Measurements from ENCODE around the gene ARL6. TPM values are rescaled to one million over a fixed set of nuclear protein-coding genes. Genes with fewer than 3 reads are reported as not detected.

ARL6 gene
- total and polyA plus RNA-seq, 9 donors = 2.6 to 11.9 (median 7.0) TPM

DNA sequence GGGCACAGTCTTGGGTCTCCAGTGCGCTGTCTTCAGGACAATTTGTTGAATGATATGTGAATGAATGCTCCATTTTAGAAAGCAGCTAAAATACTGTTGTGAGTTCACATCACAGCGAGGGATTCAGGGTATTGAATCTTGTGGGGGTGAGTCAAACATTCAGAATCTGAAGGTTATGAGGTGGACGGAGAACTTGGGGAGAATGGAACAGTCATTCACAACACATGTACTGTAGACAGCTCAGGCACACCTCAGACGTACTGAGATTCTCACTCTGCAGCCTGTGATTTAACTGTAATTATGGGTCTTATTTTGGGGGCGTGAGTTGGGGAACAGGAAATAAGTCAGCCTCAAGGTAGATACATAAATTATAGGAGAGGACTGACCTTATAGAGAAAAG is 71.2 kb downstream of the ARL6 start:
- 92 to 98% (median 95%) methylated on average over 5 of the region's 5 CpGs for WGBS, 3 donors
- no peak for TF ChIP-seq EP300 (IDR thresholded peaks at IDR 0.05)
- TF ChIP-seq CTCF (IDR thresholded peaks at IDR 0.05) = no peak
- TF ChIP-seq POLR2A (IDR thresholded peaks at IDR 0.05) = no peak
- intact Hi-C loops (cut with DNase I) = no loop called here
- Histone ChIP-seq H3K4me3 (no peak overlapping the region), H3K27ac (no peak overlapping the region), H3K9me3 (no peaks in the 10 kb centered on the region), H3K36me3 (no peaks in the 10 kb centered on the region), H3K27me3 (no peaks in the 10 kb centered on the region), H3K4me1 (ENCODE audit: insufficient read depth) (peaks cover 1% of the 10 kb centered on the region)
- no peak for DNase-seq

DNA sequence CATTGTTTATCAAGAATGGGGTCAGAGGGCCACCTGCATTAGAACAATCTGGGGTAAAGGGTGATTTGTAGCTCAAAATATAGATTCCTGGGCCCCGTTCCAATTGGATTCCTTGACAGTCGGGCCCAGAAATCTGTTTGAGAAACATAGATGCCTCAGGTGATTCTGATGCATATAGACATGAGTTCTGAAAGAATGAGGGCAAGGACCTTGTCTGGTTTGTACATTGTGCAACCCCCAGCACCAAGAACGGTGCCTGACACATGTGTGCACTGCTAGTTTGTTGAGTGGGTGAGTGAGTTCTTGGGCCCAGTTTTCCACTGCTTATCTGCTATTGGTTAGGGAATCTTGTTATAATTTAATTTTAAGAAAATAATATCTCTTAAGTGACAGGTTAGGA is 73.8 kb downstream of the ARL6 start:
- no peak for DNase-seq
- Histone ChIP-seq H3K36me3 (no peaks in the 10 kb centered on the region), H3K27me3 (no peaks in the 10 kb centered on the region), H3K9me3 (no peaks in the 10 kb centered on the region), H3K27ac (no peak overlapping the region), H3K4me1 (ENCODE audit: insufficient read depth) (peaks cover 1% of the 10 kb centered on the region), H3K4me3 (no peak overlapping the region)
- TF ChIP-seq EP300 (IDR thresholded peaks at IDR 0.05) (no peak), POLR2A (IDR thresholded peaks at IDR 0.05) (no peak), CTCF (IDR thresholded peaks at IDR 0.05) (no peak)
- whole genome bisulfite sequencing, 3 donors = 65 to 68% (median 68%) methylated on average over 3 of the region's 3 CpGs
- intact Hi-C loops (cut with DNase I) = no loop called here

GRCh38 chr3:97839944-97840343 is 75.4 kb downstream of the ARL6 start:
- H3K36me3 ChIP-seq = no peaks in the 10 kb centered on the region
- H3K27ac ChIP-seq = no peak overlapping the region
- intact Hi-C loops (cut with DNase I) = no loop called here
- H3K4me3 ChIP-seq = no peak overlapping the region
- H3K27me3 ChIP-seq = no peaks in the 10 kb centered on the region
- no peak for TF ChIP-seq CTCF (IDR thresholded peaks at IDR 0.05)
- TF ChIP-seq POLR2A (IDR thresholded peaks at IDR 0.05) = no peak
- no peak for TF ChIP-seq EP300 (IDR thresholded peaks at IDR 0.05)
- peaks cover 3% of the 10 kb centered on the region for H3K4me1 ChIP-seq (ENCODE audit: insufficient read depth)
- no peak for DNase-seq
- no peaks in the 10 kb centered on the region for H3K9me3 ChIP-seq
- 70 to 79% (median 76%) methylated on average over 2 of the region's 2 CpGs for WGBS, 3 donors

DNA sequence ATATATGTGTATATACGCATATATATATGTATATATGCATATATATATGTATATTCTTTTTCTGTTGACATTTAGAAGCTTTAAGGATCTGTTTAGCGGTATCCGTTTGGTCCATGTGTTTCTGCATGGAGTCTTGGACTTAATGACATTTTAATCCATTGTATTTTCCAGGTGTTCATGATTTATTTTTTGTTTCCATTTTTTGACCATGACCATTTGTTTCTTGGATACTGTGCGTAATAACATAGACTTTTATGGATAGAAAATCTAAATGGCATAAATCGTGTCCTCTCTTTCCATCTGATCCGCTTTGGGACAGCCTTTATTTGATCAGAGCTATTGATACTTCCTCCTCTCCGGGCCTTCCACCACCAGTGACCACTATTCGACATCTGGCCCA is 76.7 kb downstream of the ARL6 start:
- no peak for TF ChIP-seq POLR2A (IDR thresholded peaks at IDR 0.05)
- no peak for TF ChIP-seq EP300 (IDR thresholded peaks at IDR 0.05)
- no peak for TF ChIP-seq CTCF (IDR thresholded peaks at IDR 0.05)
- Histone ChIP-seq H3K4me3 (no peak overlapping the region), H3K4me1 (ENCODE audit: insufficient read depth) (peaks cover 3% of the 10 kb centered on the region), H3K36me3 (no peaks in the 10 kb centered on the region), H3K9me3 (no peaks in the 10 kb centered on the region), H3K27ac (no peak overlapping the region), H3K27me3 (no peaks in the 10 kb centered on the region)
- intact Hi-C loops (cut with DNase I) = no loop called here
- 93 to 96% (median 94%) methylated on average over 8 of the region's 8 CpGs for WGBS, 3 donors
- DNase-seq = no peak

DNA sequence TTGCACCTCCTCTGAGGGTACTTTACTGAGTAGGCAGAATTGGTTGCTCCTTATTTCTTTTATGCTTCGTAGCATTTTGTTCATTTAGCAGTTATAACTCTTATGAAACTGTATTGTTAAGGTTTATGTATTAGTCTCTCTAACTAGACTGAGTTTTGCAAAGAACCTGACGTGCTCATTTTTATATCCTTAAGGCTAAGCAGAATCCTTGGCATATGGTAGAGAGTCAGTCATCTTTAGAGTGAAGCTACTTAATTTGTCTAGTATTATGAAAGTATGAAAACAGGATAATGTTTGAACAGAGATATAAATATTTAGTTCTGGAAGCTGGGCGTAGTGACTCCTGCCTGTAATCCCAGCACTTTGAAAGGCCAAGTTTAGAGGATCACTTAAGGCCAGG is 77.4 kb downstream of the ARL6 start:
- WGBS, 3 donors = 91% methylated on average over 3 of the region's 3 CpGs
- TF ChIP-seq EP300 (IDR thresholded peaks at IDR 0.05) (no peak), CTCF (IDR thresholded peaks at IDR 0.05) (no peak), POLR2A (IDR thresholded peaks at IDR 0.05) (no peak)
- H3K27me3 ChIP-seq = no peaks in the 10 kb centered on the region
- H3K27ac ChIP-seq = no peak overlapping the region
- intact Hi-C loops (cut with DNase I) = no loop called here
- H3K4me3 ChIP-seq = no peak overlapping the region
- no peaks in the 10 kb centered on the region for H3K36me3 ChIP-seq
- DNase-seq = no peak
- H3K9me3 ChIP-seq = no peaks in the 10 kb centered on the region
- H3K4me1 ChIP-seq (ENCODE audit: insufficient read depth) = peaks cover 3% of the 10 kb centered on the region
